Dedifferentiated amniotic fluid mesenchymal stem cell (primary cell): ENCODE data around the gene IGDCC3.
A peak's percentile ranks its signal among the peaks of the same experiment; 100 is the strongest.

Source experiments
- DNase-seq: peaks from one replicate; pipeline ENCODE4 v3.0.0-alpha.2; 2016; ENCODE audit errors: extremely low spot score

Gene IGDCC3

GRCh38 chr15:65292938-65293518, 84.8 kb downstream of the IGDCC3 start:
- no peak for DNase-seq

GRCh38 chr15:65290228-65290627, 87.6 kb downstream of the IGDCC3 start:
- no peak for DNase-seq

GRCh38 chr15:65289261-65289854, 88.4 kb downstream of the IGDCC3 start:
- DNase-seq, result no peak

GRCh38 chr15:65287520-65287855, 90.3 kb downstream of the IGDCC3 start:
- DNase-seq, result no peak

- peak; percentile 64 for DNase-seq
Observed at GRCh38 chr15:65286704-65287519, 90.9 kb downstream of the IGDCC3 start, which contains the start of gene PARP16. TSS of gene PARP16 (minus strand) at chr15:65286883. CDS start at chr15:65286426, 457 bp downstream.

- DNase-seq, result no peak
Observed at GRCh38 chr15:65286069-65286703, 91.6 kb downstream of the IGDCC3 start.

GRCh38 chr15:65285291-65286068, 92.3 kb downstream of the IGDCC3 start:
- DNase-seq, result no peak

- DNase-seq, result no peak
Observed at GRCh38 chr15:65278480-65278879, 99.3 kb downstream of the IGDCC3 start.
